Smooth muscle cell of the coronary artery (primary cell): ENCODE measurements around the gene CCM2. TPM values are rescaled to one million over a fixed set of nuclear protein-coding genes. Genes with fewer than 3 reads are reported as not detected.

Experiments
- total RNA-seq: library from RNA; depleted of rRNA; stranded (reverse); fragments of >200 nt; gene quantifications from 2 replicates; pipeline ENCODE4 v1.2.3, GENCODE V29; 2014; ENCODE audit warnings: low replicate concordance

CCM2 gene
- total RNA-seq = 61.2 and 70.1 TPM in 2 replicates

DNA sequence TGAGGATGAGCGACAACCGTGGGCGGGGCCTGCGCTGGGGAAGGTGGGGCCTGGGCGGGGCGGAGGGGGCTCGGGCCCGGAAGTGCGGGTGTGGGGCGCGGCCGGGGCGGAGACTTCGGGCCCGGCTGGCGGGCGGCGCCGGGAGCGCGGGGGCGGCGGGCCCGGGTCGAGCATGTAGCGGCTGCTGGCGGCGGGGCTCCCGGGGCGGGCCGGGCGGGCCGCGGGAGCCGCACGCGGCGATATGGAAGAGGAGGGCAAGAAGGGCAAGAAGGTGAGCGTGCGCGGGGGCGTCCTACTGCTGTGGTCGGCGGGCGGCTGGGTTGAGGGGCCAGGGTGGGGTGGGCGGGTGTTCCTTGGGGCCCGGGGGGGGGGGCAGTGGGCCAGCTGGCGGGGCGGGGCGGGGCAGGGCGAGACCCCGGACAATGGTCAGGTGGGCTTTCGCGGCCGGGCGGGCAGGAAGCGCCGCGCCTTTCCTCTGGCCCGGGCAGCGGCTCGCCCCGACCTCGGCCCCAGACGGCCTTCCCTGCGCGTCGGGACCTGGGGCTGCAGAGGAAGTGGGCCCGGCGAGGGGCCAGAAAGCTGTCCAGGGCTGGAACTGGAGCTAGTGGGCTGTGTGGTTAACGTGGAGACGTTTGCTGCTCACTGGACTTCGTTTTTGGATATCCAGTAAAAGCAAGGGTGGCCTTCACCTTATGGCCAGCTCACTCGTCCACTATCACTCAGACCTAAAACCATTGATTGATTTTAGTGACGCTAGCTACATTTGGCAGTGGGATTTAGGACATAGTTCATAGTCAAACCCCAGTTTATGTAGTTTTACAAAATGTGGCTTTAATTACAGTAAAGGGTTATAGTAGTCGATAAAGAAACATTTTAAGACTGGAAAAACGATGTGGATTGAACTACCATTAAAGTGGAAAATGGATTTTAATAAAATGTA is at the start of gene CCM2:
TSS of gene CCM2 (plus strand) at position 109 of the 940 bp plus-strand sequence. CDS start at position 242, 133 bp downstream.

DNA sequence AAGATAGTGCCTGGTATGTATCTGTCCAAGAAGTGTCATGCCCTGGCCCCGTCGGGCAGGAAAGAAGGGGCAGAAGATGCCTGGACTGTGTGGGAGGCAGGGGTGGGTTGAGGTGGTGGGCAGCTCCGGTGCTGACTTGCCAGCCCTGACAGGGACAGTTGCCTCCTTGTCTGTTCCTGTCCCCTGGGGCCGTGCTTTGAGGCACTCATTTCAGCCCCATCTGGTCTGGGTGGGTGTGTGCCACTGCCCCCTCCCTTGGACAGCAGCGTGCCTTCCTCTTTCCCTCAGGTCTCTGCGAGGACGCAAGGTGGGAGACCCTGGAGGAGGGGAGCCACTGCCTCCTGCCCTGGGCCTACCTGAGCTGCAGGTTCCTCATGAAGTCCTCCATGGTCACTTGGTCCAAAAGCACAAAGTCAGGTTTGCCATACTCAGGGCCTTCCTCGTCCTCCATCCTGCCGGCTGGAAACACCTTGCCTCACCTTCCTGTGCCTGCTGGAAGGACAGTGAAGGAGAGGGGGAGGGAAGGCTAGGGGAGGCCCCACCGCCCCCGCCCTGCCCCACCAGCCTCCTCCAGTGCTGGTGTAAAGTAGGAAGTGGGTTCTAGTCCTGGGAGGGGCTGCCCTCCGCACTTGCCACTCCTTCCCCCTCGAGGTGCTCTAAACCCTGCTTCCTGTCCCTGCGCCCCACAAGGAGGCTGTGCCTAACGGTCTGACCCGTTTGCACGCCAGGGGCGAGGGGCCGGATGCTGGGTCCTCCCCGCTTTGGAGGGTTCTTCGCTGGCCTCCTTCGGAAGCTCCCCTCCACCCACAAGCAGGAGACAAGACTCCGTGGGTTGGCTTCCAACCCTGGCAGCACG is 21.3 kb upstream of the CCM2 start, which contains the start of gene MYO1G:
TSS of gene MYO1G (minus strand) at position 505 of the 856 bp plus-strand sequence. CDS start at position 451, 54 bp downstream.

DNA sequence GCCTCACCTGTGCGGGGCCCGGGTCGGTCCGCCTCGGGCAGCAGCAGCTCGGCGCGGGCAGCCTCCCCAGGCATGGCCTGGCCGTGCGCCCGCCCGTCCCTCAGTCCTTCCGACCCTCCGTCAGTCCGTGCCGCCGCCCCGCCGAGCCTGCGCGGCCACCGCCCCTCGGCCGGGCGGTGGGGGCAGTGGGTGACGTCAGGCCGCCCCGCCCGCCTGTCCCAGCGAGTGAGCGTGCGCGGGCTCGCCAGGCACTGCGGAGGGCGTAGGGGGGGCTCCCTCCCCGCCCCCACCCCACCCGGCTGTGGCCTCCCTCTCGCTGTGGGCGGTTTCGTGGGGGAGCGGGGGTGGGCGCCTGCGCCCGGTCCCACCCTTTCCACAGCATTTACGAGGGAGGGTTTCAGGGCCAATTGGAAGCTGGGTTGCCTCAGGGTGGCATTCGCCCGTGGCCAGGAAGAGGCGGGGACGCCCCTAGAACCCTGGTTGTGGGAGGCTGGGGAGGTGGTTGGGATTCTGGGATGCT is 88.9 kb downstream of the CCM2 start, which contains the start of gene NACAD:
TSS of gene NACAD (minus strand) at position 149 of the 520 bp plus-strand sequence. CDS start at position 74, 75 bp downstream.

DNA sequence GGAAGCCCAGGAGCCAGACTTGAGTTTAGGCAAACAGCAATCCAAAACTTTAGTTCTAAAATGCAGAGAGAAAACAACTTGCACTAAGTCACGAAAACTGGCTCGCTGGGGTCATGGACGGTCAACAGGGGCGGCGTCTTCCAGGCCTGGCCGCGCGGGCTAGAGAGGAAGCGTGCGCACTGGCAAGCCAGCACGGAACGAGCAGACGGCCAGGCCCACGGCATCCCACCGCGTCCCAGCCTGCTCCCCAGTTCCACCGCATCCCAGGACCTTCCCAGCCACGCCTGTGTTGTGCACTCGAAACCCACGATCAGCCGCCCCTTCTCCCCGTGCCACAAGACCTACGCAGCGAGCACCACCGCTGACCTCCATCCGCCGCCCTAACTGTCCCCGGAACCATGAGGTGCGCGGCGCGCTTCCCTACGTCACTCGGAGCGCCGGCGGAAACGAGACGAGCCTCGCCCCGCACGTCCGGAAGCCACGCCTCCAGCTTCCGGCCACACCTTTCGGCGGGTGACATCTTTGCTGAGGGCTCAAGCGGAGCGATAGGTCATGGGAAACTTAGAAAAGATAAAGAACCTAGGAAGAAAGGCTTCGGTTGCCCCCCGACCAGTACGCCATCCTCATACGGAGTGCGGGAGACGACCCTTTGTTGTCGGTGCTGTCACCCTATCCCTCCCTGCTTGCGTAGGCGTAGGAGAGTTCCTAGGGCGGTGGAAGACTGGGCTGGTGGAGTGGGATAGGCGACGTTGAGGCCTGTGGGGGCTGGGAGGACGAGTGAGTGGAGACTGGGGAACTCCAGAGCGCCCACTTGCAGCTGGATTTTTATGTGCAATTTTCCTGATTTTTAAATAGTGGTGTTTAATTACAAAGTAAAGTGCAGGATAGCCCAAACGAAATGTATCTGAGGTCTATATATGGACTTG is 111.6 kb downstream of the CCM2 start, which contains the start of gene TBRG4:
TSS of gene TBRG4 (minus strand) at position 400 of the 926 bp plus-strand sequence. CDS start 2,460 bp downstream, outside the sequence.

Other genes starting within 250 kb of the CCM2 start
- 437 and 1,604 TPM in 2 replicates for gene PPIA, start 203.5 kb upstream of the CCM2 start, total RNA-seq
- gene H2AZ2, start 152.1 kb upstream of the CCM2 start, total RNA-seq = 194 and 275 TPM in 2 replicates
- 4.6 and 11.8 TPM in 2 replicates for gene PURB, start 114.7 kb upstream of the CCM2 start, total RNA-seq
- gene MYO1G, start 21.2 kb upstream of the CCM2 start, total RNA-seq = 0.08 TPM in 1 of 2 replicates, not detected in the other
- 0.47 and 1.3 TPM in 2 replicates for gene NACAD, start 88.8 kb downstream of the CCM2 start, total RNA-seq
- gene TBRG4, start 111.5 kb downstream of the CCM2 start, total RNA-seq = 38.0 and 60.4 TPM in 2 replicates
- not detected in 2 replicates for gene RAMP3, start 157.6 kb downstream of the CCM2 start, total RNA-seq